GM10847 (cell line): Measurements from ENCODE around the gene PFN3.

Experiments used
- POLR2A ChIP-seq: IDR thresholded peaks from 2 replicates; pipeline ENCODE4 v1.6.1; 2011; ENCODE audit not compliant: insufficient read length; ENCODE audit errors: extremely low read depth

PFN3 gene

DNA sequence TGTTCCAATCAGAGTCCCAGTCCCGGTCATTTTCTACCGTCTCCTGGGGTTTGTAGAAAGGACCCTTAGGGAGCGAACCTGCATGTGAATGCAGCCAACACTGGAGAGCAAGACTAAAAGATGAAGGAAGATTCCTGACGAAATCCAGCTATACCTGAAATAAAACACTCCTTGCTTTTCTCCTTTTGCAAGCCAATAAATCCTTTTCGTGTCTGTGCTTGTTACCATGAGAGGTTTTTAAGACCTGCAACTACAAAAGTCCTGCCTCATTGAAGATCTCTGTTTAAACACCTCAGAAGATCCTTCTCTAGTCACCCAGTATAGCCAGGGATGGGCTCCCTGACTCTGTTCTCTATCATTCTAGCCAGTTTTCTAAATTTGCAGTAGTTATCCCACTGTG, 26.2 kb downstream of the PFN3 start:
- no peak for TF ChIP-seq POLR2A

DNA sequence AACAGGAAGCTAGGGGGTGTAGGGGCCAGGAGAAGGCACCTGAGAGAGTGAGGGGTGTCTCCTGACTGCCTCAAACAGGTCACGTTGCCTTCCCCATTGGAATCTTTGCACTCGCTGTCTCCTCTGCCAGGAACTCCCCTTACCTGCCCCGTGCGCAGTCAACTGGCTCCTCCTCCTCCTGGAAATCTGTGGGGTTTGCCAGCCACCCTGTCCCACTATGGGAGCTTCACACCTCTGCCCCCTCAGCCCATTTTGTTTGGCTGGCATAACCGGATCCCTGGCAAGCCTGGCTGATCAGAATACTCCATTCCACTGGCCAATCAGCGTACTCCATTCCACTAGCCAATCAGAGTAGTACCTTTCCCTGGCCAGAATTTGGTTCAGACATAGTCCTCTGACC, 26.7 kb downstream of the PFN3 start:
- no peak for TF ChIP-seq POLR2A

DNA sequence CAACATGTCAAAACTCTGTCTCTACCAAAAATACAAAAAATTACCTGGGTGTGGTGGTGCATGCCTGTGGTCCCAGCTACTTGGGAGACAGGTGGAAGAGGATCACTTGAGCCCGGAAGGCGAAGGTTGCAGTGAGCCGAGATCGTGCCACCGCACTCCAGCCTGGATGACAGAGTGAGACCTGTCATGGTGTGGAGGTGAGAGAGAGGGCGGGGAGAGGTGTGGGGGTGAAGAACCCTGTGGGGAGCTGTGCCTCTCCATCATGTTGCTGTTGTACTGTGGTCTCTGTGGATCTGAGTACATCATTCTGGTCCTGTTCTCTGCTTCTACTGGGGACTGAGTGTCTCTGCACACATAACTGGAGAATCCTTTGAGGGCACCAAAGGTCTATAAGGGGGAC, 27.6 kb downstream of the PFN3 start:
- TF ChIP-seq POLR2A: no peak

DNA sequence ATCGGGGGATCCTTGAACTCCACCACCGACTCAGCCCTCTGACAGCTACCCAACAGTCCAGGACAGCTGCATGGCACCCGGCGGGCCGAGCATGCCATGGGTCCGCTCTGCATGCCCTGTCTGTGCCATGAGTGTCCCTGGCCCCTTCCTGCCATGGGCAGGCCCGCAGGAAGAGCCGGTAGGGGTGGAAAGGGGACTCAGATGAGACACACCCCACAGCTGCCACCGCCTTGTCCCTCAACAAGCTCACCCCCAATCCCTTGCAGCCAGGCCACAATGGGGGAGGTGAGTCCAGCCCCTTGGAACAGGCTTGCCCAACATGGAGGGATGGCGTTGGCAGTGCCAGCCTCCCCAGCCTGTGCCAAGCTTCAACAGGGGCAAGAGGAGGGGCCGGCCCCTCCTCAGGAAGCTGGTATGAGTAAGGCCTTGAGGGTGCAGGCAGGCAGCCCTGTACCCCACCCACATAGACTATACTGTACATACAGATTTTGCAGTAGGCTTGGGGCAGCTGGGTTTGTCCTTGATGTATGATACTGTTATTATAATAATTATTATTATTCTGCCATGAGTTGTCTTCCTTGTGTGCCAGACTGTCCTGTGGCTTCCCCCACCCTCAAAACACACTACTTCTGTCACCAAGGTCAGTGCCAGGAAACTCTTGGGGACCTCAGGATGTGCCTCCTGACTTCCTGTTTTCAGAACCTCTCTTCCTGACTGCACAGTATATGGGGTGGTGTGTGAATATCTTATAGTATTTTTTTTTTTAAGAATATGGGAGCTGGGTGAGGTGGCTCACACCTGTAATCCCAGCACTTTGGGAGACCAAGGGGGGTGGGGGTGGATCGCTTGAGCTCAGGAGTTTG, 28.2 kb downstream of the PFN3 start:
- no peak for TF ChIP-seq POLR2A

DNA sequence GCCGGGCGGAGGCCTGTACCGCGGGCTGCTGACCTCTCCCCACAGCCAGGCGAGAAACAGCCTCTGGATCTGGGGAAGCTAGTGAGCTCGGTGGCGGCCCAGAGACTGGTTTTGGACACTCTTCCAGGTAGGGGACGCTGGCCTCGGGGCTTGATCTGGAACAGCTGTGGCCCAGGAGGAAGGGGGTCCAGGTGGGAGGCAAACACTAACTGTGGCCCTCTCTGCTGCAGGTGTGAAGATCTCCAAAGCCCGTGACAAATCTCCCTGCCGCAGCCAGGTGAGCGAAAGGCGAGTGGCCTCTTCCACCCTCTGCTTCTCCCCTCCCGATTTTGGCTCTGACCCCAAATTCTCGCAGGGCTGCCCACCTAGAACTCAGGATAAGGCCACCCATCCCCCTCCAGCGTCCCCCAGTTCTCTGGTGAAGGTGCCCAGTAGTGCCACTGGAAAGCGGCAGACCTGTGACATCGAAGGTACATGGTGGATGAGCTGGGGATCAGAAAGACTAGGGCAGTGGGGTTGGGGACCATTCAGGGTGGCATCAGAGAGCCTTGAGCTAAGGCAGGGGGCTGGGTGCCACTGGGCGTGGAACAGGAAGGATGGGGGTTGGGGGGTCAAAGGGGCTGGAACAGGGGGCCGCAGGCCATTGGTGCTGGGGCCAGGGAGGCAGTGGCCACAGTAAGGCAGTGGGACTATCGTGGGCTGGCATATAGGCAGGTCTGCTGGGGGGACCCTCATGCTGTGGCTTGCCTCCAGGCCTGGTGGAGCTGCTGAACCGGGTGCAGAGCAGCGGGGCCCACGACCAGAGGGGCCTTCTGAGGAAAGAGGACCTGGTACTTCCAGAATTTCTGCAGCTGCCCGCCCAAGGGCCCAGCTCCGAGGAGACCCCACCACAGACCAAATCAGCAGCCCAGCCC, 29.1 kb downstream of the PFN3 start:
- no peak for TF ChIP-seq POLR2A

DNA sequence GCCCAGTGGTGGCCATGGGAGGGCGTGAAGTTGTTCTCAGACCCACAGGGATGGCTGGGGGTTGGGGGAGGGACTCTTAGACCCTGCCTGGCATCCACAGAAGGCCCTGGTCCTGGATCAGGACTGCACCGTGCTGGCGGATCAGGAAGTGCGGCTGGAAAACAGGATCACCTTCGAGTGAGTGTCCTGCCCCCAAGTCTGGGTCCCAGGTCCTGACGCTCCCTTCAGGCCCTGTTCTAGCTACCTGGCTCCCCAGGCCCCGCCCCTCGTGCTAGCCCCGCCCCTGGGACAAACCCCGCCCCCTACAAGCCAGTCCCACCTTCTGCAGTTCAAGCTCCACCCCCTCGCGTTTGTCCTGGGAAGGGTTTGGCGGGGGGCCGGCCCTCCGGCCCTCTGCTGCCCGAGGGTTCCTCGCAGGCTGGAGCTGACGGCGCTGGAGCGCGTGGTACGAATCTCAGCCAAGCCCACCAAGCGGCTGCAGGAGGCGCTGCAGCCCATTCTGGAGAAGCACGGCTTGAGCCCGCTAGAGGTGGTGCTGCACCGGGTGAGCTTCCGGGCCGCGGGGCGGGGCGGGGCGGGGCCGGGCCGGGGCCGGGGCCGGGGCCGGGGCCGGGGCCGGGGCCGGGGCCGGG, 29.9 kb downstream of the PFN3 start:
- no peak for TF ChIP-seq POLR2A

DNA sequence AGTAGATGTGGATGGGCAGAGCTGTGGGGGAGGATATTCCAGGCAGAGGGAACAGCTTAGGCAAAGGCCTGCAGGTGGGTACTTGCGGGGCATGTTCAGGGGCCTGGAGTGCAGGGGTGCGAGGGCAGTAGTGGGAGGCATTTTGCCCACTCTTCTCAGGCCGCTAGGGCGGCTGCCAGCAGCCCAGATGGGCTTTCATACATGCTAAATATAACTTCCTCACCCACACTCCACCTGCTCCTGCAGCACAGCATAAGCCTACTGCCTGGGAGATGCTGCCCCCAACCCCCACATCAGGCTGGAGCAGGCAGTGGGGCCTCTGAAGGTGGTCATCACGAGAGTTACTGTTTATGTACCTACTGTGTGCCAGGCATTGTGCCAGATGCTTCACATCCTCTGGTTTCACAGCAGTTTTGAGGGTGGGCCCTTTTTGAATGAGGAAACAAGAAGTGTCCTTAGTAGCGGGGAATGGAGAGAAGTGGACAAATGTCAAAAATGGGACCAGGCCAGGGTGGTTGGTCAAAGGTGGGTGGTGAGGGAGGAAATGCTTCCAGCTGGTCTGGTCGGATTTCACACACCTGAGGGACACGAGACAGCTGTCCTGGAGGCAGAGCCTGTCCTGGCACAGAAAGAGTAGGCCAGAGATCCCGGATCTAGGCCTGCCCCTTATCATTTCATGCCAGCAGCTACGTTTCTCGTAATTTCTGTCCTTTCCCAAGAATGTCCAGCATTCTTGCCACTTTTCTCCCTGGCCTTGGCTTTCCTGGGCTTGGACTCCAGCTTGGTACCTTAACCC, 30.6 kb downstream of the PFN3 start:
- no peak for TF ChIP-seq POLR2A

DNA sequence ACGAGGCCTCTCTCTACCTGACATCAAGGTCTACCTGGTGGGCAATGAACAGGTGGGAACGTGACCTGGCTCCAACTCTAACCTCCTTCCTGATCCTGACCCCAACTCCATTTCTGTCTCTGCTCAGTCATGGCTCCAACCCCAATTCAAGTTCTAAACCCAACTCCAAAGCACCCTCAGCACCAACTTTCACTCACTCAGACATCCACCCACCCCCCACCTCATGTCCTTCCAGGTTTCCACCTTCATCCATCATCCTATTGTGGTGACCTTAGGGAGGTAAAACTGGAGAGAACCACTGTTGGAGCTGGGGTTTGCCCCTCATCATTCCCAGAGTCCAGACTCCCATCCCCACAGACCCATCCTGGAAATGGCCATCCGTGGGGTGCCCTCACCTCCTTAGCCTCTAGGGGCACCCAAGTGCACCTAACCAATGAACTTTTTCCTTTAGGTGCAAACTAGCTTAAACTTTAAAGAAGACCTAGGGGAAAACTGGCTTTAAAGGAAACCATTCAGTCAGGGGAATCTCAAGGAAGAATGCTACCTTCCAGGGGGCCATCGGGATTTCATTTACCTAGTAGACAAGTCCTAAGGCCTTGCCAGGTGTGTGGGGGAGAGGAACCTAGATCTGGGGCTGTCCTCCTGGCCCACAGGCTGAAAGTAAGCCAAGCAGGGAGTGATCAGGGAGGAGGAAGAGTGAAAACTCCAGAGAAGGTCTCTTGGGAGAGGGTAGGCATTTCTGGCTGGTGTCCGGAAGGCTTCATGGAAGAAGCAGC, 31.4 kb downstream of the PFN3 start:
- TF ChIP-seq POLR2A: no peak

DNA sequence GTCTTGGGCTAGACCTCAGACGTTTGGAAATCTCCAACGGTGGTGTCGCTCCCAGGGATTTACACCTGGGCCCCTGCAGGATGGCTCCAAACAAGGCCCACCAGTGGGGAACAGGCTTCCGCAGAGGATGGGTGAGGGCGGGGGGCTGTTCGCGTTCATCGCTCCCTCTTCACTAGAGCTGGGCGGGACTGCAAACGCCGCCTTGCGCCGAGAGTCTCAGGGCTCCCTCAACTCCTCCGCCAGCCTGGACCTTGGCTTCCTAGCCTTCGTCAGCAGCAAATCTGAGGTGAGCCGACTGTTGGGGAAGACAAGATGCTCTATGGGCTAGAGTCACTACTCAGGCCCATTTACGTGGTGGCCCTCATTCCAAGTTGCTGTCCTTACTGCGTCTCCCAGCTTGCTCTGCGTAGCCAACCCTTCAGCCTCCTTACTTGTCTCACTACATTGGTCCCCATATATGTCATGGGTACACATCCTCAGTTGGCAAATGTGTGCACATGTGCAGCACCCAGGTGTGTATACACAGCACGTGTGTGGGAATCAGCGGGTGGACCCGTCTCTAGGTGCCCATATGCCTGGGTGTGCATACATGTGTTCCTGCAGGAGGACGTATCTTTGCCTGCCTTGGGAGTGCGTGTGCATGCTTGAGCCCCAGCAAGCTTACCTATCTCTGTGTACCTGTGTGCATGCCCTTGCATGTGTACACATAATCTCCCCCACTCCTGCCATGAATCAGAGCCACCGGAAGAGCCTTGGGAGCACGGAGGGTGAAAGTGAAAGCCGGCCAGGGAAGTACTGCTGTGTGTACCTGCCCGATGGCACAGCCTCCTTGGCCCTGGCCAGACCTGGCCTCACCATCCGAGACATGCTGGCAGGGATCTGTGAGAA, 32.2 kb downstream of the PFN3 start:
- no peak for TF ChIP-seq POLR2A

DNA sequence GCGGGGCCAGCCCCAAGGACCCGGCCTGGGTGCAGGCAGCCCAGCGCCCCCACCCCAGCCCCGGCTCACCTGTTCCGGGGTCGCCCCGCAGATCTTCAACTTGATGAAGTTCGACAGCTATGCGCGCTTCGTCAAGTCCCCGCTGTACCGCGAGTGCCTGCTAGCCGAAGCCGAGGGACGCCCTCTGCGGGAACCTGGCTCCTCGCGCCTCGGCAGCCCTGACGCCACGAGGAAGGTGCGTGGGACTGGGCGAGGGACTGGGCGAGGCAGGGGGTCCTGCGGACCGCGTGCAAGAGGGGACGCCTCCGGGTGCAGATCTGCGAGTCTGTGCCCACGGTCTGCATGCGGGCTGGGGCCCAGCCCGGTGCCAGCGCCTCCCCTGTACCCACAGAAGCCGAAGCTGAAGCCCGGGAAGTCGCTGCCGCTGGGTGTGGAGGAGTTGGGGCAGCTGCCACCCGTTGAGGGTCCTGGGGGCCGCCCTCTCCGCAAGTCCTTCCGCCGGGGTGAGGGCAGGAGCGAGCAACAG, 33.1 kb downstream of the PFN3 start:
- no peak for TF ChIP-seq POLR2A

DNA sequence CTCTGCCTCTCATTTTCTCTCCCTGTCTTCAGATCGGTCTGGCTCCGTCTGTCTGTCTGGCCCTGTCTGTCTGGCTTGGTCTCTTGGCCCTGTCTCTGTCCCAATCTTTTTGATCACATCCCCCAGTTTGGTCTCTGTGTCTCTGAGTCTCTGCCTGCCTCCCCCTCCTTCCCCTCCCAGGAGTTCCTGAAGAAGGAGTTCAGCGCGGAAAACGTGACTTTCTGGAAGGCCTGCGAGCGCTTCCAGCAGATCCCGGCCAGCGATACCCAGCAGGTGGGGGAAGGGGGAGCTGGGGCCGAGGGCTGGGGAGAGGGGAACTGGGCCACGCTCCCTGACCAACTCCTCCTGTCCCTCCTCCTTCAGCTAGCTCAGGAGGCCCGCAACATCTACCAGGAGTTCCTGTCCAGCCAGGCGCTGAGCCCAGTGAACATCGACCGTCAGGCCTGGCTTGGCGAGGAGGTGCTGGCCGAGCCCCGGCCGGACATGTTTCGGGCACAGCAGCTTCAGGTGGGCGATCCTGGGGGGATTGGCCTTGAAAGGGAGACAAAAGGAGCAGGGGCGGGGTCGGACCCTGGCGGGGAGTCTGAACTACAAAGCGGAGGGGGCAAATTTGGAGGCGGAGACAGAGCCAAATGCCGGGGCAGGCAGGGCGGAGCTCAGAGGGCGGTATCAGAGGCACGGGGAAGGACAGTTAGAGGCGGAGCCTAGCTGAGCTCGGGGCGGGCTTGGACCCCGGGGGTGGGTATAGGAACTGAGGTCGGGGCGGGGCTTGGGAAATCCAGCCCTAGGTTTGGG, 33.7 kb downstream of the PFN3 start:
- TF ChIP-seq POLR2A: no peak

DNA sequence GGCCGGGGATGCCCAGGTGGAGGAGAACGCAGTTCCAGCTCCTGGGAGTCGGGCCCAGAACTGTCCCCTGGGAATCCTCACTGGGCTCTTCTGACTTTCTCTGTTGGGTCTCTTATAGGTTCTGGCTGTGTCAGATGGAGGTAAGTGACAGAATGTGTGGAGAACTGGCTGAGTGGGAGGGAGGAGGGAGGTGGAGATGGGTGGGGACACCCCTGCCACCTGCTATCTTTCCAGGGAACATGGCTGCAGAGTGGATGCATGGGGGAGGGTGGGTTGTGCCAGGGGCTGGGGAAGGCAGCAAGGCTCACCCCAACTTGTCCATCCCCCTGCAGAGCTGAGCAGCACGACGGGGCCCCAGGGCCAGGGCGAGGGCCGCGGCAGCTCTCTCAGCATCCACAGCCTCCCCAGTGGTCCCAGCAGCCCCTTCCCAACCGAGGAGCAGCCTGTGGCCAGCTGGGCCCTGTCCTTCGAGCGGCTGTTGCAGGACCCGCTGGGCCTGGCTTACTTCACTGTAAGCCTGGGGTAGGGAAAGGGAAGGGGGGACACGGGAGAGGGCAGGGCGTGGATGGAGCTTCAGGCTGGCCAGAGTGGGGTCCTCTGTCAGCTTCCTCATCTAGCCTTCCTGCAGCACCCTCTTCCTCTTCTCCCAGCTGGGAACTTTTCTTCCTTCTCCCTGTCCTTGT, 34.5 kb downstream of the PFN3 start:
- TF ChIP-seq POLR2A: no peak
